Fibroblast of skin of left biceps (primary cell): ENCODE data around the gene LIN7C.

Source experiments
- DNase-seq, 2 experiments: peaks; one replicate each; pipeline ENCODE4 v3.0.0-alpha.2; 2013; ENCODE audit warnings: low read depth in 2 of 2

The LIN7C gene

DNA sequence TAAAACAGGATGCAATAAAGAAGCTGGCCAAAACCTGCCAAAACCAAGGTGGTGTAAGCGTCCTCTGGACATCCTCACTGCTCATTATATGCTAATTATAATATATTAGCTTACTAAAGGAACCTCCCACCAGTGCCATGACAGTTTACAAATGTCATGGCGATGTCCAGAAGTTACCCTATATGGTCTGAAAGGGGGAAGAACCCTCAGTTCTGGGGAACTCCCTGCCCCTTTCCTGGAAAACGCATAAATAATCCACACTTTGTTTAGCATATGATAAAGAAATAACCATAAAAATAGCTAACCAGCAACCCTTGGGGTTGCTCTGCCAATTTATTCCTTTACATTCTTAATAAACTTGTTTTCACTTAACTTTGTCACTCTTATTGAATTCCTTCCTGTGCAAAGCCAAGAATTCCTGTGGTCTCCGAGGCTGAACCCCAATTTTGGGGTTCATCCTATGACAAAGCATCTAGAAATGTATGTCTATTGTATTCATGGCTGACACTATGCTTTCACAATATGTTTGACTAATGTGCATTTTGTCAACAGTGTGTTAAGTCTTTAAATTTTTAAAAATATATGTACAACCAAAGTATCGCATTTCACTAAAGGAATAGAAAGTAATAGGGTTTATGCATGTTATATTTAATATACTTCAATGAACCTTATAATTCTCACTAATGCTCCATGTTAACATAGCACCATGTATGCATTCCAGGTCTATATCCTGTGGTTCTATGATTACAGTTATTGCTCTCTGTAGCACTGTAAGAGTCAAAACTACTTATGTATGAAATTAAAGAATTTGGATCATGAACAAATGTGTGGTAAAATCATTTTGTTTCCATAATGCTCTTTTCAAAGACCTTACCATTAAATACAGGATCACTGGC lies 59.0 kb downstream of the LIN7C start:
- DNase-seq = peak; percentile 83 to 85

- DNase-seq = no peak
Measured at GRCh38 chr11:27445625-27446024, 60.9 kb downstream of the LIN7C start.

DNA sequence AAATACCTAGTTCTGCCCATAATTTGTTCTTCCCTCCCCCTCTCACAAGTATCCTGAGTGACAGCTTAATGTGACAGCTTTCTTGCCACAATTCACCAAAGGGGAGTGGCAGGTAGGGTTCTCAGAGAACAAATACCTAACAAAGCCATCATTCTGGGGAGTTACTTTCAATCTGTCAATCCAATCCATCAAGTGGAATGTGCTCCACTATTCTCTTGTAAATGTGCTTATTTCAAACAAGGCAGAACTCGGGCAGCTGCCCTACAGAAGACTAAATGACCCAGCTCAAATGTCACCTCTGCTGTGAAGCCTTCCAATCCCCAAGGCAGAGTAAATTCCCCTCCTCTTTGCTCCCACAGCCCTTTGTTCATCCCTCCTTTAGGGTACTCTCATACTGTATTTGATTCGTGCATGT lies 61.8 kb downstream of the LIN7C start:
- DNase-seq = no peak
